ENCODE data around the gene CALY.

CALY gene

GRCh38 chr10:133298466-133298865 is 38.2 kb downstream of the CALY start:
- no peaks in the 10 kb centered on the region for H3K9me2 ChIP-seq (replicated peaks; ENCODE audit: insufficient read depth, low read length)
- H3K9ac ChIP-seq (ENCODE audit: low read length), result no peak overlapping the region
- no peaks in the 10 kb centered on the region for H4K20me1 ChIP-seq (ENCODE audit: low read depth, low read length)
- H2AFZ ChIP-seq (ENCODE audit: low read depth, low read length, severe bottlenecking), result no peak overlapping the region
- no peaks in the 10 kb centered on the region for H3K27me3 ChIP-seq (ENCODE audit: low read length)
- peaks cover 4% of the 10 kb centered on the region; the same call in 1 of the 2 replicates for H3K79me2 ChIP-seq (ENCODE audit: insufficient read depth, low read length)
- no peak overlapping the region for H3K27ac ChIP-seq (ENCODE audit: low read depth, low read length)
- no peaks in the 10 kb centered on the region for H3K36me3 ChIP-seq (ENCODE audit: low read length)
- no peaks in the 10 kb centered on the region for H3K9me3 ChIP-seq (ENCODE audit: insufficient read depth, low read length)
- no peak overlapping the region for H3K4me2 ChIP-seq (ENCODE audit: low read depth, low read length, poor library complexity, severe bottlenecking)
- TF ChIP-seq CTCF (IDR thresholded peaks at IDR 0.05; ENCODE audit: insufficient read depth, low read length, poor library complexity, severe bottlenecking) (no peak), EZH2phosphoT487 (conservative IDR thresholded peaks at IDR 0.05; ENCODE audit: low read length) (no peak)
- no peak overlapping the region for H3K4me3 ChIP-seq (ENCODE audit: insufficient read depth, low read length, poor library complexity, severe bottlenecking)
- no peaks in the 10 kb centered on the region for H3F3A ChIP-seq (ENCODE audit: insufficient read depth)

GRCh38 chr10:133297504-133297903 is 39.2 kb downstream of the CALY start:
- H4K20me1 ChIP-seq (ENCODE audit: low read depth, low read length), result no peaks in the 10 kb centered on the region
- H3K9me3 ChIP-seq (ENCODE audit: insufficient read depth, low read length), result no peaks in the 10 kb centered on the region
- no peak overlapping the region for H3K4me3 ChIP-seq (ENCODE audit: insufficient read depth, low read length, poor library complexity, severe bottlenecking)
- H3K36me3 ChIP-seq (ENCODE audit: low read length), result no peaks in the 10 kb centered on the region
- H3K27me3 ChIP-seq (ENCODE audit: low read length), result no peaks in the 10 kb centered on the region
- H2AFZ ChIP-seq (ENCODE audit: low read depth, low read length, severe bottlenecking), result no peak overlapping the region
- H3K9ac ChIP-seq (ENCODE audit: low read length), result no peak overlapping the region
- H3K79me2 ChIP-seq (ENCODE audit: insufficient read depth, low read length), result no peaks in the 10 kb centered on the region
- H3K27ac ChIP-seq (ENCODE audit: low read depth, low read length), result no peak overlapping the region
- no peak for TF ChIP-seq CTCF (IDR thresholded peaks at IDR 0.05; ENCODE audit: insufficient read depth, low read length, poor library complexity, severe bottlenecking)
- TF ChIP-seq EZH2phosphoT487 (conservative IDR thresholded peaks at IDR 0.05; ENCODE audit: low read length), result no peak
- H3F3A ChIP-seq (ENCODE audit: insufficient read depth), result no peaks in the 10 kb centered on the region
- no peaks in the 10 kb centered on the region for H3K9me2 ChIP-seq (replicated peaks; ENCODE audit: insufficient read depth, low read length)
- no peak overlapping the region for H3K4me2 ChIP-seq (ENCODE audit: low read depth, low read length, poor library complexity, severe bottlenecking)

DNA sequence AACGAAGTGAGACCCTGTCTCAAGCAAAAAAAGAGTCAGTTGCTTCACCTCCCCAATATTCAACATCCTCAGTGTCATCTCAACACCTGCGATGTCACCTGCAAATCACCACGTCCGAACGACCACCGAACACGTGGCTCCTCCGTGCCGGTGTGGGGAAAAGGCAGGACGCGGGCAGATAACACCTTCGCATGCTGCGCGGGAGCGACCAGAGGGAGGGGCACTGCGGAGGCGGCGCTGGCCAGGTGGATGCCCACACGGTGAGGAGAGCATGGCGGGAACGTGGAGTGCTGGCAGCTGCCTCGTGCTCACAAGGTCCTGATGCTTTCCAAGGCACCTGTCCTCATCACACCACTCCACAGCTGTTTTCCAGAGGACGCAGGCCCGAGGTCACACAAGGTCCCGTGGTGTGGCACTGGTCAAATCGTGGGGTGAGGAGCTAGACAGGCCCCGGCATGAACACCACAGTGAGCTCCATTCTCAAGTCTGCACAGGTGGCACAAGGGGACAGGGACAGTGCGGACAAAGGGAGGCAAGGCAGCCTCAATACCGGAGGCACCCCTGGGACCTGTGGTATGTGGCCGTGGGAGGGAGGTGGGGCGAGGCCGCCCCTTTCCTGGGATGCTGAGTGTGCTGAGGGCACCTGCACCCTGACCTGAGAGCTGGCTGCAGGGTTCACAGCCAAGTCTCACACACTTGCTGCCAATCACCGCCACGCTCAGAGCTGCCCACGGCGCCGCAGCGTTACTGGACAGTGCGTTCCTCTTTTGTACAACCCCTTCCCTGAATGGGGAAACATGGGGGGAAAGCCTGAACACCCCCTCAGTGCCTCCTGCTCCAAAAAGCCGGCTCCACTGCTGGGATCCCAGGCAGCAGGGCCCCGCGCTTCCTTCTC is 41.0 kb downstream of the CALY start:
- Histone ChIP-seq H3K27ac (ENCODE audit: low read depth, low read length) (no peak overlapping the region), H3K4me2 (ENCODE audit: low read depth, low read length, poor library complexity, severe bottlenecking) (no peak overlapping the region), H3K79me2 (ENCODE audit: insufficient read depth, low read length) (no peaks in the 10 kb centered on the region), H3K27me3 (ENCODE audit: low read length) (no peaks in the 10 kb centered on the region), H4K20me1 (ENCODE audit: low read depth, low read length) (no peaks in the 10 kb centered on the region), H3K4me3 (ENCODE audit: insufficient read depth, low read length, poor library complexity, severe bottlenecking) (no peak overlapping the region), H2AFZ (ENCODE audit: low read depth, low read length, severe bottlenecking) (no peak overlapping the region), H3F3A (ENCODE audit: insufficient read depth) (no peaks in the 10 kb centered on the region), H3K9me3 (ENCODE audit: insufficient read depth, low read length) (no peaks in the 10 kb centered on the region), H3K36me3 (ENCODE audit: low read length) (no peaks in the 10 kb centered on the region), H3K9me2 (replicated peaks; ENCODE audit: insufficient read depth, low read length) (no peaks in the 10 kb centered on the region), H3K9ac (ENCODE audit: low read length) (no peak overlapping the region)
- no peak for TF ChIP-seq CTCF (IDR thresholded peaks at IDR 0.05; ENCODE audit: insufficient read depth, low read length, poor library complexity, severe bottlenecking)
- no peak for TF ChIP-seq EZH2phosphoT487 (conservative IDR thresholded peaks at IDR 0.05; ENCODE audit: low read length)
